Muscle layer of colon (tissue), 2 donors: Measurements from ENCODE around the gene OR4D6.

Experiments
- H3K27ac ChIP-seq: one replicate; pipeline ENCODE4 v1.7.0; 2013; ENCODE audit warnings: low read depth, mild to moderate bottlenecking, low read length, moderate library complexity
- H3K27me3 ChIP-seq, 2 donors: one replicate each; pipeline ENCODE4 v1.7.0; 2013; ENCODE audit warnings: low read length in 2 of 2, mild to moderate bottlenecking in 2 of 2; ENCODE audit not compliant: insufficient read depth in 2 of 2, control insufficient read depth in 1 of 2
- H3K36me3 ChIP-seq: one replicate; pipeline ENCODE4 v1.7.0; 2013; ENCODE audit warnings: mild to moderate bottlenecking, low read length; ENCODE audit not compliant: insufficient read depth
- H3K4me1 ChIP-seq: one replicate; pipeline ENCODE4 v1.7.0; 2013; ENCODE audit warnings: mild to moderate bottlenecking, low read length; ENCODE audit not compliant: insufficient read depth
- H3K4me3 ChIP-seq, 2 donors: one replicate each; pipeline ENCODE4 v1.7.0; 2013; ENCODE audit warnings: low read length in 2 of 2, low read depth in 1 of 2, mild to moderate bottlenecking in 1 of 2, moderate library complexity in 1 of 2
- H3K9ac ChIP-seq: one replicate; pipeline ENCODE4 v1.7.0; 2013; ENCODE audit warnings: low read length
- H3K9me3 ChIP-seq: one replicate; pipeline ENCODE4 v1.7.0; 2013; ENCODE audit warnings: mild to moderate bottlenecking, low read length
- donor health status: abdominal sarcoma.
- donor health status: Adenocarcinoma of cecum.

OR4D6 gene

DNA sequence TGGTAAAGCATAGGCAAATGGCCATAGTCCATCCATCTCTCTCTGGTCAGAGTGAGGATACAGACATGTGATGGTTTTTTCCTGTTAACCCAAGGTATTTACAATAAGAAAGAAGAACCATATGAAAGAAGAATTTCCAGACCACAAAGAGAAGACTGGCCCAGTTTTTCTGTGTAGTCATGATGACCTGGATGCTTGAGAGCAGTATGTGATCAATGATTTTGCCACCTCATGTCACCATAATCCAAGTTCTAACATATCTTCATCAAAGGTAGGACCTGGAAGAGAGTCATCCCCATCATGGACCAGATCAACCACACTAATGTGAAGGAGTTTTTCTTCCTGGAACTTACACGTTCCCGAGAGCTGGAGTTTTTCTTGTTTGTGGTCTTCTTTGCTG is at the start of gene OR4D6:
TSS of gene OR4D6 (plus strand) at position 301 of the 400 bp plus-strand sequence. CDS start at position 301, 0 bp downstream.
- H3K4me1 ChIP-seq: no peaks in the 10 kb centered on the region
- H3K9me3 ChIP-seq: no peaks in the 10 kb centered on the region
- H3K4me3 ChIP-seq: no peak within 1 kb of the TSS

DNA sequence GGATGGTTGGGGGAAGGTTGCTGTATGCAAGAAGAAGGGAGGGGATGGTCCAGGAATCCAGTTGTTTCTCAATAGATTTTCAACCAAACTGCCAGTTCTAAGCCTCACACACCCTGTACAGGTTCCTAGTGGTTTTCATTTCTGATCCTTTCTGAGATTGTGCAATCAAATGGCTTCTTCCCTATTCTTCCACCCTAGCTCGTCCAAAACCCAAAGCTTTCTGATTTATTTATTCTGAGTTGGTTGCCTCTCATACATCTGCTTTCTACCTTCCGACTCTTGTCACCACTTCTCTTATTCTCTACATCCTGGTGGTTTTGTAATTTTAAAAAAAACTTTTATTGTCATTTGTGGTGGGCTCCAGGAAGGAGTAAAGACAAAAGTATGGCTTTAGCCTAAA is 43.1 kb upstream of the OR4D6 start:
- Histone ChIP-seq H3K27ac (no peak overlapping the region), H3K36me3 (no peaks in the 10 kb centered on the region), H3K9ac (no peak overlapping the region), H3K4me3 (no peak overlapping the region), H3K9me3 (no peaks in the 10 kb centered on the region), H3K4me1 (no peaks in the 10 kb centered on the region), H3K27me3 (no peaks in the 10 kb centered on the region)

More for the DNA sequence above, at the start of gene OR4D6:
- Histone ChIP-seq H3K9ac (no peak within 1 kb of the TSS), H3K27me3 (no peaks in the 10 kb centered on the region), H3K36me3 (no peaks in the 10 kb centered on the region), H3K27ac (no peak within 1 kb of the TSS)

DNA sequence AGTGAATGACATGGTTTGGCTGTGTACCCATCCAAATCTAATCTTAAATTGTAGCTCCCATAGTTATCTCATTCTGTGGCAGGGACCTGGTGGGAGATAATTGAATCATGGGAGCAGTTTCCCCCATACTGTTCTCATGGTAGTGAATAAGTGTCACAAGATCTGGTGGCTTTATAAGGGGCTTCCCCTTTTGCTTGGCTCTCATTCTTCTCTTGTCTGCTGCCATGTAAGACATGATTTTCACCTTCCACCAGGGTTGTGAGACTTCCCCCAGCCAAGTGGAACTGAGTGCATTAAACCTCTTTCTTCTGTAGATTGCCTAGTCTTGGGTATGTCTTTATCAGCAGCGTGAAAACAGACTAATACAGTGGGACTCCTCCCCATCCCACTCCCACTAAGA is 41.6 kb upstream of the OR4D6 start:
- H3K4me1 ChIP-seq: no peaks in the 10 kb centered on the region
- no peaks in the 10 kb centered on the region for H3K36me3 ChIP-seq
- H3K27ac ChIP-seq: no peak overlapping the region
- H3K9me3 ChIP-seq: no peaks in the 10 kb centered on the region
- H3K4me3 ChIP-seq: no peak overlapping the region
- no peak overlapping the region for H3K9ac ChIP-seq
- no peaks in the 10 kb centered on the region for H3K27me3 ChIP-seq

DNA sequence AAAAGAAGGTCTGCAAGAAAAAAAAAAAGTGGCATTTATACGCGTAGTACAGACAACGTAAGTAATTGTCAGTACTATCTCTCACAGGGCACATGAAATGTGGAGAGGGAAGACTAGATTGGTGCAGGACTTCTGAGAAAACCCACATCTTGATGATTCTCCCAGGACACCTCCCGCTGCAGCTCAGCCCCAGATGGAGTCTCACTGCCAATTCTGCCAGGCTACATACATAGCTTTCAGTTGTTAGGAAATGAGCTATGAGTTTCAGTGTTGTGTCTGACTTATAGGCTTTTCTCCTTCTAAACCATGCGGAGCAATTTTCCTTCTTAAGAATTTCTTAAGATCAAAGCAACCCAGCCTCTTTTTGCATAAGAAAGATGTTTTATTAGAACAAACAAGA is 40.1 kb upstream of the OR4D6 start:
- no peaks in the 10 kb centered on the region for H3K9me3 ChIP-seq
- H3K27ac ChIP-seq: no peak overlapping the region
- no peaks in the 10 kb centered on the region for H3K4me1 ChIP-seq
- H3K4me3 ChIP-seq: no peak overlapping the region
- no peaks in the 10 kb centered on the region for H3K27me3 ChIP-seq
- H3K36me3 ChIP-seq: no peaks in the 10 kb centered on the region
- no peak overlapping the region for H3K9ac ChIP-seq

DNA sequence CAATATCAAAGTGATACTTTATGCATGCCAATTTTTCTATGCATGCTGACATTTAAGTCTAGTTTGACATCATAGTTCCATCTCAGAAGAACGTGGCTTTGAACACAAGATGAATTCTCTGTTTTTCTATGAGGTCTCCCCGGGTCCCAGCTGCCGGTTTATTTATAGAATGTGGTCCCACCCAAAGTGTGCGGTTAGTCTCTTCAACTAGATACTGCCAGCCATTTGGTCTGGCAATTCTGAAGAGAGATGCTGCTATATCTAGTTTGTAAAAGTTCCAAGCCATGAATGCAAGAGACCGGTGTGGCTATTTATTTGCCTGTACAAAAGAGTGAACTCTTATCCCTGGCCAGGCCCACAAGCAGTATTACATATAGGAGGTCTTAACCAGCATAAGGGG is 39.7 kb upstream of the OR4D6 start:
- Histone ChIP-seq H3K27me3 (no peaks in the 10 kb centered on the region), H3K9me3 (no peaks in the 10 kb centered on the region), H3K4me3 (no peak overlapping the region), H3K4me1 (no peaks in the 10 kb centered on the region), H3K36me3 (no peaks in the 10 kb centered on the region), H3K27ac (no peak overlapping the region), H3K9ac (no peak overlapping the region)

DNA sequence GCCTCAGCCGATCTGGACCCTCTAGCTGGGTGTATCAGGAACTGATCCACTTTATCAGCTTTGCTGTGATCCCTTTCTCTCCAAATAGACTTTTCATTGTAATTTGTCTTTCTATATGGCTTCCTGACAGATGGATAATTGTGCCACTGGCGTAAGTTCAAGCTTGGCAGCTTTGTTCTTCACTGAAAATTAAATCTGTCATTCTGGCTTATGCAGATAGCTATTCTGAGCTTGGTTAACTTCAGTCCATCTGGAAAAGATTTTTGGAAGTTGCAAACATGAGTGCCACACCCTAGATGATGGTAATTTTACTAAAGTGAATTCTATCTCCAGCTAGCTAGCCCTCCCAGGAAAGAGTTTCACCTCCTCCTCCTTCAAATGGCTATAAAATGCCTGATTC is 38.6 kb upstream of the OR4D6 start:
- H3K9me3 ChIP-seq: no peaks in the 10 kb centered on the region
- H3K4me1 ChIP-seq: no peaks in the 10 kb centered on the region
- no peak overlapping the region for H3K9ac ChIP-seq
- H3K4me3 ChIP-seq: no peak overlapping the region
- H3K27ac ChIP-seq: no peak overlapping the region
- no peaks in the 10 kb centered on the region for H3K36me3 ChIP-seq
- H3K27me3 ChIP-seq: no peaks in the 10 kb centered on the region

DNA sequence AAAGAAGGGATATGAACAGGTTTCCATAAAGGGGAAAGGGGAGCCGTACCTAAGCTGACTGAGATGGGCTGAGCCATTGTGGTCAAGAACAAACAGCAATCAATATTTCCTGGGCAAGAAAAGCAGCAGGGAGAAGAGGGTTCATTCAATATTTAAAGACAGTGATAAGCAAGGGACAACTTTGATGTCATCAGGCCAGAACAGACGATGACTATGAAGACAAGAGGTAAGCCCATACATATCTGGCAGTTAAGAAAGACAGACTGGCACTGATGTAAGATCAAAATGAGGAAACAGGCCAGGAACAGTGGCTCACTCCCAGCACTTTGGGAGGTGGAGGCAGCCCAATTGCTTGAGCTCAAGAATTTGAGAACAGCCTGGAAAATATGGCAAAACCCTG is 32.9 kb upstream of the OR4D6 start:
- Histone ChIP-seq H3K27ac (no peak overlapping the region), H3K4me3 (no peak overlapping the region)

DNA sequence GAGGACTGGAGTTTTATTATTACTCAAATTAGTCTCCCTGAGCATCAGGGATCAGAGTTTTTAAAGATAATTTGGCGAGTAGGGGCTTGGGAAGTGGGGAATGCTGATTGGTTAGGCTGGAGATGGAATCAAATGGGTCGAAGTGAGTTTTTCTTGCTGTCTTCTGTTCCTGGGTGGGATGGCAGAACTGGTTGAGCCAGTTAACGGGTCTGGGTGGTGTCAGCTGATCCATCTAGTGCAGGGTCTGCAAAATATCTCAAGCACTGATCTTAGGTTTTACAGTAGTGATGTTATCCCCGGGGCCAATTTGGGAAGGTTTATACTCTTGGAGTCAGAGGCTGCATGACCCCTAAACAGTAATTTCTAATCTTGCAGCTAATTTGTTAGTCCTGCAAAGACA is 31.6 kb upstream of the OR4D6 start:
- H3K4me3 ChIP-seq: no peak overlapping the region
- no peaks in the 10 kb centered on the region for H3K9me3 ChIP-seq
- H3K9ac ChIP-seq: no peak overlapping the region
- H3K27me3 ChIP-seq: no peaks in the 10 kb centered on the region
- H3K4me1 ChIP-seq: no peaks in the 10 kb centered on the region
- no peak overlapping the region for H3K27ac ChIP-seq
- H3K36me3 ChIP-seq: no peaks in the 10 kb centered on the region

More for the DNA sequence above, 32.9 kb upstream of the OR4D6 start:
- no peak overlapping the region for H3K9ac ChIP-seq
- H3K9me3 ChIP-seq: no peaks in the 10 kb centered on the region
- H3K27me3 ChIP-seq: no peaks in the 10 kb centered on the region
- H3K36me3 ChIP-seq: no peaks in the 10 kb centered on the region
- H3K4me1 ChIP-seq: no peaks in the 10 kb centered on the region

DNA sequence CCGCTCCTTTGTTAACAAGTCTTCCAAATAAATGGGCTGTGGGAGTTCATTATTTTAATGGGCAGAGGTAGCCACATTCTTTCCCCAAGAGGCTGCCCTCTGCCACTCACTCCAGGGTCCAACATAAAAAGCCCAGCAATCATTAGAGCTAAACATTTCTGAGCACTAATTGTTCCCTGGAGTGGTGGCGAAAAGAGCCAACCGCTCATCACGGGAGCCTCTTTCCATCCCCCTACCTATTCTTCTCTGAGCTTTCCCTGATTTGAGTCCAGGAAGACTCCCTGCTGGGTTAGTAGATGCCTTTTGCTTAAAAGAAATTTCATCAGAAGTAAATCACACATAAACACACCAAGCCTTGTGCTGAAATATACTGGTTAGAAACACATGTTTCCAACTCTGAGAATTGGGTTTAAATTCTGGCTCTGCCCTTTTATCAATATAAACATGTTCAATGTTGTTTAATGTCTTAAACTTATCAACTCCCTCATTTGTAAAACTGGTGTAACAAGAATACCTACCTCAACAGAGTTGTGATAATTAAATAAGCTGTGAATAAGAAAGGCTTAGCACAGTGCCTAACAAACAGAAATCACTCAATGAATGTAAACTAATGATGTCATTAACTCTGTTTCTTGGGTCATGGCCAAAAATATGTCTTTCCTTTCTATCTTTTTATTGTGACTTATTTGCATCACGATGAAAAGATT is 30.2 kb upstream of the OR4D6 start, which contains the start of gene OR5A2:
TSS of gene OR5A2 (minus strand) at position 53 of the 707 bp plus-strand sequence. CDS start 3,460 bp downstream, outside the sequence.
- Histone ChIP-seq H3K36me3 (no peaks in the 10 kb centered on the region), H3K9me3 (no peaks in the 10 kb centered on the region), H3K27ac (no peak within 1 kb of the TSS), H3K9ac (no peak within 1 kb of the TSS), H3K4me1 (no peaks in the 10 kb centered on the region), H3K4me3 (no peak within 1 kb of the TSS), H3K27me3 (no peaks in the 10 kb centered on the region)

DNA sequence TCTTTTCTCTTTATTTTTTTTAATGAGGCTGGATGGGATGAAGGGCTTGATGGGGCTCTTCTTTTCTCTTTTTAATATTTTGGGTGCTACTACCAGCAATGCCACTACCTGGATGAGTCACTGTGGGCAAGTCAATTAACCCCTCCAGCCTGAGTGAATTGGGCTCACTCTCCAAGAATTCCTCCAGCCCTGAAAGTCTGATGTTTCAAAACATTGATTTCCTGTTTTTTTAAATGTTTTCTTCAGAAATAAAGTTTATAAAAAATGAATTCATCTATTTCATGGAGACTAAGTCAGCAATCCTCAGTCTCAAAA is 29.7 kb upstream of the OR4D6 start:
- Histone ChIP-seq H3K4me1 (no peaks in the 10 kb centered on the region), H3K9ac (no peak overlapping the region), H3K27me3 (no peaks in the 10 kb centered on the region), H3K9me3 (no peaks in the 10 kb centered on the region), H3K36me3 (no peaks in the 10 kb centered on the region), H3K4me3 (no peak overlapping the region), H3K27ac (no peak overlapping the region)

DNA sequence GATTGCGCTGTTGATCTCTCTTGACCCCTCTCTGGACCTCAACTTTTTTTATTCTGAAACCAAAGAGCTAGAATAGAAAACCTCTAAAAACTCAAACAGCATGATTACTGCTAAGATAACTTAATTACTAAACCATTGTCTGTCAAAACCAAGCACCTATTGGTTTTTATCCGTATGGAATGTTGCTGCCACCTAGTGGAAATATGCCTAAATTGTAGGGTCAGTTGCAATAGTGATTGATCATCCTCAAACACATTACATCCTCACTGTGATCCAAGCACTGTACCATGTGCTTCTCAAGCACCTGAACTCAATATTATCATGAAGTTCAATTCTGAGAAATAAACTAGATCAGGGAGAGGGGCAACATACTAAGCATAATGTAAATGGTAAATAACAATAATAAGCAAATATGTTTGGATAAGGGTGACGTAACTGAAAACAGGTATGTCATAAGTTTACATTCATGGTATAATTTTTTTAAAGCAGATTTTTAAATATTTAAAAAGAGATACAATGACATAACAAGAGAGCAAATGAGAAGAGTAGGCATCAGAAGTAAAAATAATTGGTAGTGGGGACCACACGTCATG is 26.7 kb upstream of the OR4D6 start:
- Histone ChIP-seq H3K9ac (no peak overlapping the region), H3K4me3 (no peak overlapping the region), H3K9me3 (no peaks in the 10 kb centered on the region), H3K27ac (no peak overlapping the region), H3K27me3 (no peaks in the 10 kb centered on the region), H3K36me3 (no peaks in the 10 kb centered on the region), H3K4me1 (no peaks in the 10 kb centered on the region)

DNA sequence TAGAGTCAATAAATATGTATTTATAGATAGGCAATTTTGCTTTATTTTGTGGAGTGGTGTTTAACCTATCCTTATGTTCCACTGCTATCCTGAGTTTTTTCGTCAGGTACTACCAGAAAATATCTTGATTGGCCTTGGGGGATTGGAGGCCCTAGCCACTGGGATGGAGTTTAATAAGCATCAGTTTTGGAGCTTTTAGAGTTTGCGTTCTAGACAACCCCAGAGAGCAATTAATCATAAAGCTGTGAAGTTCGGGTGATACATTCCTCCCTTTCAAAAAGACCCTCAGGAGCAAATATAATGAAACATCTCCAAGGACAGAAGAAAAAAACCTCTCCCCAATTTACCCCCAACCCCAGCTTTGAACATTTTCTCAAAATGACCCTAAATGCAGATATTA is 20.6 kb upstream of the OR4D6 start, which contains the start of gene OR5A1:
TSS of gene OR5A1 (plus strand) at position 301 of the 400 bp plus-strand sequence. CDS start 6,700 bp downstream, outside the sequence.
- no peaks in the 10 kb centered on the region for H3K4me1 ChIP-seq
- H3K27ac ChIP-seq: no peak within 1 kb of the TSS
- H3K27me3 ChIP-seq: no peaks in the 10 kb centered on the region
- H3K9me3 ChIP-seq: no peaks in the 10 kb centered on the region
- no peak within 1 kb of the TSS for H3K9ac ChIP-seq
- no peaks in the 10 kb centered on the region for H3K36me3 ChIP-seq
- H3K4me3 ChIP-seq: no peak within 1 kb of the TSS
